Right kidney (tissue), 1 donor: Measurements from ENCODE around the gene GNG12.
"Not testable (repeated sequence)": the region's sequence is repeated elsewhere in the genome, so short reads cannot be mapped to it uniquely, and the experiment has no call there.

Experiments used
- DNase-seq: peaks from one replicate; pipeline ENCODE4 v3.0.0-alpha.2; 2016

The GNG12 gene

GRCh38 chr1:67682659-67683197, 150.5 kb downstream of the GNG12 start:
- no peak for DNase-seq

- DNase-seq: no peak
Observed at GRCh38 chr1:67680486-67680885, 152.8 kb downstream of the GNG12 start.

- no peak for DNase-seq
Observed at GRCh38 chr1:67679691-67680090, 153.6 kb downstream of the GNG12 start.

- peak; percentile 25 for DNase-seq
Observed at GRCh38 chr1:67677930-67678329, 155.3 kb downstream of the GNG12 start.

GRCh38 chr1:67677408-67677807, 155.9 kb downstream of the GNG12 start:
- DNase-seq: no peak

GRCh38 chr1:67676946-67677345, 156.3 kb downstream of the GNG12 start:
- no peak for DNase-seq

- DNase-seq: no peak
Observed at GRCh38 chr1:67676287-67676686, 157.0 kb downstream of the GNG12 start.

- DNase-seq: no peak
Observed at GRCh38 chr1:67675800-67676199, 157.5 kb downstream of the GNG12 start.

GRCh38 chr1:67674260-67675011, 158.8 kb downstream of the GNG12 start:
- DNase-seq: peak; percentile 57

GRCh38 chr1:67673468-67674201, 159.6 kb downstream of the GNG12 start:
- DNase-seq: no peak

- no peak for DNase-seq
Observed at GRCh38 chr1:67672260-67672803, 160.9 kb downstream of the GNG12 start.

- DNase-seq: no peak
Observed at GRCh38 chr1:67668660-67669059, 164.6 kb downstream of the GNG12 start.

GRCh38 chr1:67666636-67667035, 166.6 kb downstream of the GNG12 start:
- DNase-seq: no peak

- DNase-seq: not testable (repeated sequence)
Observed at GRCh38 chr1:67665307-67665706, 168.0 kb downstream of the GNG12 start.

- no peak for DNase-seq
Observed at GRCh38 chr1:67664048-67664447, 169.2 kb downstream of the GNG12 start.

- DNase-seq: no peak
Observed at GRCh38 chr1:67662884-67663283, 170.4 kb downstream of the GNG12 start.

GRCh38 chr1:67659229-67659628, 174.0 kb downstream of the GNG12 start:
- DNase-seq: no peak

- DNase-seq: not testable (repeated sequence)
Observed at GRCh38 chr1:67657152-67657551, 176.1 kb downstream of the GNG12 start.

GRCh38 chr1:67655581-67655980, 177.7 kb downstream of the GNG12 start:
- DNase-seq: no peak

- no peak for DNase-seq
Observed at GRCh38 chr1:67653304-67653703, 180.0 kb downstream of the GNG12 start.

- no peak for DNase-seq
Observed at GRCh38 chr1:67652800-67653199, 180.5 kb downstream of the GNG12 start.
